GM12873 (cell line): ENCODE measurements around the gene NSG1.

Experiments
- CTCF ChIP-seq: IDR thresholded peaks from 2 replicates; pipeline ENCODE4 v1.5.1; 2012; ENCODE audit warnings: low read depth, mild to moderate bottlenecking, moderate library complexity, low read length, control low read depth; ENCODE audit not compliant: insufficient read depth; ENCODE audit errors: missing control alignments

Gene NSG1

GRCh38 chr4:4433941-4434340 lies 47.0 kb downstream of the NSG1 start:
- no peak for TF ChIP-seq CTCF

- no peak for TF ChIP-seq CTCF
These were observed 49.4 kb downstream of the NSG1 start for GRCh38 chr4:4436244-4436823.

GRCh38 chr4:4437798-4438470 lies 51.0 kb downstream of the NSG1 start:
- TF ChIP-seq CTCF = no peak

GRCh38 chr4:4438891-4439290 lies 52.0 kb downstream of the NSG1 start:
- no peak for TF ChIP-seq CTCF

- TF ChIP-seq CTCF = no peak
These were observed 52.9 kb downstream of the NSG1 start for GRCh38 chr4:4439782-4440181.

GRCh38 chr4:4440333-4441061 lies 53.6 kb downstream of the NSG1 start:
- TF ChIP-seq CTCF = no peak

- no peak for TF ChIP-seq CTCF
These were observed 56.9 kb downstream of the NSG1 start for GRCh38 chr4:4443821-4444220.
